GM19043 (cell line): ENCODE measurements around the gene SPAG17.

Experiments
- ATAC-seq: cut with Tn5 transposase; IDR thresholded peaks from one replicate; pipeline ENCODE4 v1.9.1; 2021; ENCODE audit warnings: low read depth; ENCODE audit not compliant: unreplicated experiment

Gene SPAG17

DNA sequence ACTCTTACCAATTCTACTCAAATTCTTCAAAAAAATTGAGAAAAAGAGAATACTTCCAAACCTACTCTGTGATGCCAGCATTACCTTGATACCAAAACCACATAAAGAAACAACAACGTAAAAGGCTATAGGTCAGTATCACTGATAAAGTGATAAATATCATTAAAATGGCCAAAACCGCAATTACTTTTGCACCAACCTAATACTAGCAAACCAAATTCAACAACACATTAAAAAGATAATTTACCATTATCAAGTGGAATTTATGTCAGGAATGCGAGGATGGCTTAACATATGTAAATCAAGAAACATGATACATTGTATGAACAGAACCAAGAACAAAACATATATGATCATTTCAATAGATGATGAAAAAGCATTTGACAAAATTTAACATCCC, 7.0 kb downstream of the SPAG17 start:
- ATAC-seq: no peak

GRCh38 chr1:118169016-118169415, 16.0 kb downstream of the SPAG17 start:
- ATAC-seq: no peak

DNA sequence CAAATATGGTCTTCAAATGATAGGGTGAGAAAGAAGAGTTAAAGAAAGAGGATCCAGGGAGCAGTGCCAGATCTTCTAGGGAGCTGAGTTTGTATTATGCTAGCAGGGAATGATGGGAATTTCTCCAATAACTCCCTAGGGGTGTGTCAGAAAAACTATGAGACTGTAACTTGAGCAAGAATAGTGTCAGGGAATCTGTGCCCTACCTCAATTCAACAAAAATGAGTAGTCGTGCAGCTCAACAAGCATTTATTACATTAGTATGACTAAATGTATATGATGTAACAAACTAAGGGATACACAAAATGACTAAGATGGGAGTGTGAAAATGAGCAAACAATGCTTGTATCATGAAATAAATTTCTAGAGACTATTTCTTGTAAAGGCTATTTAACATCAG, 24.2 kb downstream of the SPAG17 start:
- ATAC-seq: no peak

DNA sequence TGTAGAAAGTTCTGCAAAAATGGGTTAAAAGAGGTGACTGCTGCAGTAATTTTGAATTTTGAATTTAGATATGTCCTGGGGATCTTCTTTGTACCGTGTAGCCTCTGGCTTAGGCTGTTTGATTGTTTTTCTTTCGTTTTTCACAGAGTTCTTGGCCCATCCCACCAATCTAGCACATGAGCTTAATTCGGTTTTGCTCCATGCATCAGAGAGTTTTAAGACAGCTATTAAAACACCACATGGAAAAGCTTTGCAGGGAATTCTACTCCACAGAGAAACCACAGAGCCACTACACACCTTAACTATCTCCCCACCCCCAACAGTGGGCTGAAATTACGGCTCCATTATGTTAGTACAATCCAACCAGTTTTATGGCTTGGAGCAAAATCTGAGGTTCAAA, 25.5 kb downstream of the SPAG17 start:
- no peak for ATAC-seq

DNA sequence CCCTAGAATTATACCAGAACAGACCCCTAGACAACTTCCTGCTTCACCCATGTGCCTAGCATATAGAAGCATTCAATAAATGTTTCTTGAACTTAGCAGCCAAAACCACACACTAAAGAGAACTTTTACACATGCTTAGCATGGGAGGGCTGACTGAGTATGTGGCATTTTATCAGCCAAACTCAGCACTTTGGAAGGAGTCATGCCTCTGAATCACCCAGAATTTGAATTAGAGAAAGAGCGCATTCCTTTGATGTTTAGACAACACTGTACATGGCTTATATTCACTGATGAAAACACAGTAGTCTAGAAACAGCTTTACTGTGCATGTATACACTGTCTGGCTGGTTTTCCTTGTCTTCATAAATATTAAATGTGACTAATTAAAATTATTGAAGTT, 26.1 kb downstream of the SPAG17 start:
- ATAC-seq: no peak

GRCh38 chr1:118157506-118157905, 27.5 kb downstream of the SPAG17 start:
- no peak for ATAC-seq

GRCh38 chr1:118155106-118155505, 29.9 kb downstream of the SPAG17 start:
- no peak for ATAC-seq

GRCh38 chr1:118154220-118154619, 30.8 kb downstream of the SPAG17 start:
- ATAC-seq: no peak

GRCh38 chr1:118151312-118151937, 33.6 kb downstream of the SPAG17 start:
- ATAC-seq: no peak

DNA sequence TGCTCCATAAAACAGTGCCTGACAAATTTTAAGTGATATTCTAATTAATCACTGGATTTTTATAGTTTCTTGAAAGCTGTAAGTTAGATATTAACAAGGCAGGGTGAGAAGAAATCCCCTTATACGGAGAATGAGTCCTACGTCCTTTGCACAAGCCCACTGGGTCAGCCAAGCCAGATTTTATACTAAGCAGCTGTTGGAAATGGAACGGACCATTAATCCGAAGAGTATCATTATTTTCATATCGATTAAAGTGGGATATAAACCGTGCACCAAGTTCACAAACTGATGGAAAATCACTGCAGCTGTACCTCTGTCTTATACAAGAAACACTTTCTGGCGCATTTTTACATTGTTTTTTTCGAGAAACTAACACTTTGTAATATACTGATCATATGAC, 35.2 kb downstream of the SPAG17 start:
- ATAC-seq: no peak

- no peak for ATAC-seq
Observed at GRCh38 chr1:118148034-118148433, 37.0 kb downstream of the SPAG17 start.

- ATAC-seq: no peak
Observed at GRCh38 chr1:118147522-118147921, 37.5 kb downstream of the SPAG17 start.

GRCh38 chr1:118145721-118146120, 39.3 kb downstream of the SPAG17 start:
- no peak for ATAC-seq

DNA sequence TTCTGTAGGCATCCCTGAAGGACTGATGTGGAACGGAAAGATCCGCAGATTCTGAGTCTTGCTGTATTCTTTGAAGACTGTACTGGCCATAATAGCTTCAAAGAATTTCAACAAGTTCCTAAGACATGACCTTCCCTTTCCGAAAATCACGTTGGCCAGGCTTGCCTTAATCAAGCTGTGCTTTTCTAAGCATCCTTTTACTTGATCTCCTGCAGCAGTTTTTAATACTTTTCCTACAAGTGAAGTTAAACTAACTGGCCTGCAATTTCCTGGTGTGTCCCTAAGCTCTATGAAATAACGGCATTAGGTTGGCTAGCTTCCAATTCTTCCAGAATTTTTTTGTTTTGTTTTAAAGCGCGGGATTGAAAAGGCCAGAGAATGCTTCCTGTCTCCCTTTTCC, 40.3 kb downstream of the SPAG17 start:
- ATAC-seq: no peak

DNA sequence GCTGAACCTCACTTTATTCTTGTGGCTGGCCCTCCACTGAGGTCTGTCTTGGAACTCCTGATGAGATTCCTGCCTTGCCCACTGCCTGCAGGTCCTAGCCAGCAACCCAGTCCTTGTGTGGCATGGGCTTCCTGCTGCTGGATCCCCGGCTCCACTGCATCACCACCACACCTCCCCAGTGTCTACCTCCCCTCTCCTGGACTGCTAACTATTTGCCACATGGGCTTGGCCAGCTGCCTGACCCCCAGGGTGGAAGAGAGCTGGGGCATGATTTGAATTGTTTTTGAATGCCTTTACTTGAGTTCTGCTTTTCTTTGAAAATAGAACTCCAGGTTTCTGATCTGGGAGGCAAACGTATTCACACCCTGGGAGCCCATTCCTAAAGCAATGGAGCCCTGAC, 41.2 kb downstream of the SPAG17 start:
- no peak for ATAC-seq

DNA sequence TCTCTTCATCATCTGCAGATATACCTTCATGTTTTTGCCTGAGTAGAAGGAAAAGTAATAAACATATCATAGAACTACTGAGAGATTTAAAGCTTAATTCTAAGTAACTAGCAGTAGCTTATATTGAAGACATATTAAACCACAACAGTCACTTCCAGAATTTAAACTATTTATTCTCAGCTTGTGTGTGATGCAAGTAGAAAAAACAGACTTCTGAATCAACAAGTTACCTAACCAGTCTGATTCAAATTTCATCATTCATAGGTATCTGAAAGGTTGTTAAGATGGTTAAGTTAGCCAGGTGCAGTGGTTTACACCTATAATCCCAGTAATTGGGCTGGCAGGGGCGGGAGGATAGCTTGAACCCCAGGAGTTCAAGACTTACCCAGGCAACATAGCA, 41.9 kb downstream of the SPAG17 start:
- no peak for ATAC-seq

GRCh38 chr1:118142546-118142945, 42.5 kb downstream of the SPAG17 start:
- no peak for ATAC-seq

DNA sequence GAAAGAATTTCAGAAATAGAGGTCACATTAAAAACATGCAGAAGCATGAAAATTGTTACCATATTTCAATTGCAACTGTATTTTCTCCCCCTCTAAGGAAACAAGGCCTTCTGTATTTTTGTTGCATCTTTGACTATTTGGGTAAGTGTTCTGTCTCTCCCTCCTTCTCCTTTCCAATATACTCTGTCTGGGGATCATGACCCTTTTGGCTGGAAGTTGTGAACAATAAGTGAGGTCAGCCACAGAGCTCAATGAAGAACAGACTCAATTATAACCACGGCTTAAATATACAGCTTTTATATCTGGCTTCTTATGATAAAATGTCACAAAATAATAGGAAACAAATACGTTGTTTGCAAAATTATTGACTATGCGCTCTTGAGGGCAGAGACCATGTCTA, 47.1 kb downstream of the SPAG17 start:
- no peak for ATAC-seq

DNA sequence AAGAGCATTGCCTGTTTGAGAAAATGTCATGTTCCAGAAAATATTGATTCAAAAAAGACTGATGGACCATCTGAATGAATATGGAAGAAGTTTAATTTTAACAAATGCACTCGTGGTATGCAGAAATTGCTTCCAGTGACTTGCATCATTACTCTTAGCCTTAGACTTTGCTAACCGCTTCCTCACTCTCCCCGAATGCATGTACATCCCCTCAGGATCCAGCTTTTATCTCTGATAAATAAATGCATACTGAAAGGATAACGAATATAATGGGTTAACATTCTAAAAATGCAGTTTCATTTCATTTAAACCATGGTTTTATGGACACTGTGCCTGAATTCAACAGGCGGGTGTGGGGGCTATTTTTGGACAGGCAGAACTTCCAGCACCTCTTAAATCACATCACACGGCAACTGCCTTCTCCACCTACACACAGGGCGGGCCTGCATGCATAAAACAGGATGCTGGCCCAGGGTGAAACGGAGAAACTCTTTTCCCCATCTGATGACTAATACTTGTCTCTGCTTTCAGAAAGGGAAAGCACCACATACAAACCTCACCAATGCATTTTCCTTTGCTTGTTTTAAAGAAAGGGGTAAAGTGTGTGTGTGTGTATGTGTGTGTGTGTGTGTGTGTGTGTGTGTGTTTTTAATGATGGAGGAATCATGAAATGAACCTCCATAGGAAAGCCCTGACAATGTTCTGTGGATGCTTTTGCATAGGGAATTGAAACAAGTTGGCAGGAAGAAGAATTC, 48.7 kb downstream of the SPAG17 start:
- ATAC-seq: peak; percentile 99

DNA sequence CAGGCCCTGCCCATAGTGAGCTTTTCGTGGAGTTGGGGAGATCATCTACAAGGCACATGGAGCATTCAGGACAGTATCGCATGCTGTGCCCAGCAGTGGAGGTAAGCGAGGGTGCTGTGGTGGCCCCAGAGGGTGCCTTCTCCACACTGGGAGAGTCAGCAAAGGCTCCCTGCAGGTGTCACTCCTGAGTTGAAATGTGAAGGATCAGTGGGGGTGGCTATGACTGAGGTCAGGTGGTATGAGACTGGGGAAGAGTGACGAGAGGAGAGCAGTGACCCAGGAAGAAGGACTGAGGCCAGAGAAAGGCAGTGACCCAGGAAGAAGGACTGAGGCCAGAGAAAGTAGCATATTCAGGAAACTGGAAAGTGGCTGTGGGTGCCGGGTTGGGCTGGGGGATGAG, 53.0 kb downstream of the SPAG17 start:
- ATAC-seq: no peak

- no peak for ATAC-seq
Observed at GRCh38 chr1:118128761-118129160, 56.3 kb downstream of the SPAG17 start.

DNA sequence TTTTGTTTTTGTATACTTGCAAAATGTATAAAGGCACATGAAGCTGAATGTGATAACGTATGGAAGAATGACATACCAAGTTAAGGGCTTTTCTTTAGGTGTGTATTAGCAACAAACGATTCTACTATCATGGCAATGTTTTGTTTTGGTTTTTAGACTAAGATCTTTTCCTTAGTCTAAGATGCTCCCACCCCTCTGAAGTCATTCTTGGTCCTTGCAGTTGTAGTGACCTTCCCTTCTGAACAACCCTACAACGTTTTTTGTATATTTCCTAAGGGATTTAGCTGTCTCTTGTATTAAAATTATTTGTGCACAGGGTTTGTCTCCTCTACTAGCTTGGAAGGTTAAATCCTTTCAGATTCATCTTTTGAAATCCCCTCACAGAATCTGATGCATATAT, 61.0 kb downstream of the SPAG17 start:
- no peak for ATAC-seq
